VCaP (cell line): ENCODE data around the gene CHMP4B.
A peak's percentile ranks its signal among the peaks of the same experiment; 100 is the strongest.

ENCODE experiments used
- H3K27ac ChIP-seq: fragments of 450-650 bp; 2 replicates; pipeline ENCODE4 v1.5.1; 2017
- TF ChIP-seq, protein P1 (sequence below): fragments of 450-650 bp; conservative IDR thresholded peaks from 2 replicates; pipeline ENCODE4 v1.5.1; 2017; ENCODE audit warnings: mild to moderate bottlenecking, moderate library complexity

Gene CHMP4B

DNA sequence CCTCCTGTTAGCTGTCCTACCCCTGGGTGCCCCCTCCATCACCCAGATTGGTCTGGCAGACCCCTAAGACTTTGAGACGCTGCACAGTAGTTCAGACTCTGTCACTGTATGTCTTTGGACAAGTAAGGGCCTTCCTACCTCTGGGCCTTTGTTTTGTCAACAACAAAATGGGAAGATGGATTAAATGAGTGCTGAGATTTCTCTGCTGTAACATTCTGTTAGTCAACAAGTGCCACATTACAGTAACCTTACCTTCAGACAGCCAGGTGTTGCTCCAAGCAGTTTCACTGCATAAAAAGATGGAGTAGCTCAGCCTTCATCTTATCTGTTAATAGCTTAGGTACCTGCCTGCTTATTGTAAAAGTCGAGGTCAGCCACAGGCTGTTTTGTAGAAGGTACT lies 16.0 kb downstream of the CHMP4B start:
- TF ChIP-seq, protein P1, sequence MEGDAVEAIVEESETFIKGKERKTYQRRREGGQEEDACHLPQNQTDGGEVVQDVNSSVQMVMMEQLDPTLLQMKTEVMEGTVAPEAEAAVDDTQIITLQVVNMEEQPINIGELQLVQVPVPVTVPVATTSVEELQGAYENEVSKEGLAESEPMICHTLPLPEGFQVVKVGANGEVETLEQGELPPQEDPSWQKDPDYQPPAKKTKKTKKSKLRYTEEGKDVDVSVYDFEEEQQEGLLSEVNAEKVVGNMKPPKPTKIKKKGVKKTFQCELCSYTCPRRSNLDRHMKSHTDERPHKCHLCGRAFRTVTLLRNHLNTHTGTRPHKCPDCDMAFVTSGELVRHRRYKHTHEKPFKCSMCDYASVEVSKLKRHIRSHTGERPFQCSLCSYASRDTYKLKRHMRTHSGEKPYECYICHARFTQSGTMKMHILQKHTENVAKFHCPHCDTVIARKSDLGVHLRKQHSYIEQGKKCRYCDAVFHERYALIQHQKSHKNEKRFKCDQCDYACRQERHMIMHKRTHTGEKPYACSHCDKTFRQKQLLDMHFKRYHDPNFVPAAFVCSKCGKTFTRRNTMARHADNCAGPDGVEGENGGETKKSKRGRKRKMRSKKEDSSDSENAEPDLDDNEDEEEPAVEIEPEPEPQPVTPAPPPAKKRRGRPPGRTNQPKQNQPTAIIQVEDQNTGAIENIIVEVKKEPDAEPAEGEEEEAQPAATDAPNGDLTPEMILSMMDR, result no peak

GRCh38 chr20:33827634-33828325 lies 16.6 kb downstream of the CHMP4B start:
- TF ChIP-seq, protein P1, result no peak
- peak overlapping the region; percentile 86 for H3K27ac ChIP-seq

More for the DNA sequence above, 16.0 kb downstream of the CHMP4B start:
- peak overlapping the region; percentile 86 for H3K27ac ChIP-seq

DNA sequence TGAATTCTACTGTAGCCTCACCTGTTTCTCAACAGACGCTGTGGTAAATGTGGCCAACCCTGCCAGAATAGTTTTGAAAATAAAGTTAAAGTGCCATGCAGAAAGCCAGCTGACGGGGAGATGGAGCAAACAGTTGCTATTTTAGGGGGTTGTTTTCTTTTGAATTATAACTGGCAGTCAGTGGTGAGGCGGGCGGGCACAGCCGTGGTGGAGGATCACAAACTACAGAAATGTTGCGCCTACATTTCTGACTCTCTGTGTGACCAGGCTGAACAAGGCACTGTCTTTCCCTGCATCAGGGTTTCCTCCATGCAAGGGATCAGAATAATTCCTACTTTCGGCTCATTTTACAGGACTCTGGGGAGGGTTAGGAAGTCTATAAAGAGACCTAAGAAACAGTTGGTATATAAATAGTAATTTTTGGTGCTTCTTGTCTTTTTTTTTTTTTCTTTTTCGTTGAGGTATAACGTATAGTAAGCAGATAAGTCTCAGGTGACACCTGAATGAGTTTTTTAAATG lies 17.2 kb downstream of the CHMP4B start:
- peak overlapping the region; percentile 86 for H3K27ac ChIP-seq

GRCh38 chr20:33828967-33829560 lies 17.9 kb downstream of the CHMP4B start:
- TF ChIP-seq, protein P1, result no peak
- H3K27ac ChIP-seq, result peak overlapping the region; percentile 86

More for the DNA sequence above, 17.2 kb downstream of the CHMP4B start:
- TF ChIP-seq, protein P1, result no peak

GRCh38 chr20:33829636-33830035 lies 18.5 kb downstream of the CHMP4B start:
- H3K27ac ChIP-seq, result peak overlapping the region; percentile 86
- TF ChIP-seq, protein P1, result no peak

GRCh38 chr20:33830371-33830770 lies 19.2 kb downstream of the CHMP4B start:
- no peak overlapping the region for H3K27ac ChIP-seq
- TF ChIP-seq, protein P1, result no peak

DNA sequence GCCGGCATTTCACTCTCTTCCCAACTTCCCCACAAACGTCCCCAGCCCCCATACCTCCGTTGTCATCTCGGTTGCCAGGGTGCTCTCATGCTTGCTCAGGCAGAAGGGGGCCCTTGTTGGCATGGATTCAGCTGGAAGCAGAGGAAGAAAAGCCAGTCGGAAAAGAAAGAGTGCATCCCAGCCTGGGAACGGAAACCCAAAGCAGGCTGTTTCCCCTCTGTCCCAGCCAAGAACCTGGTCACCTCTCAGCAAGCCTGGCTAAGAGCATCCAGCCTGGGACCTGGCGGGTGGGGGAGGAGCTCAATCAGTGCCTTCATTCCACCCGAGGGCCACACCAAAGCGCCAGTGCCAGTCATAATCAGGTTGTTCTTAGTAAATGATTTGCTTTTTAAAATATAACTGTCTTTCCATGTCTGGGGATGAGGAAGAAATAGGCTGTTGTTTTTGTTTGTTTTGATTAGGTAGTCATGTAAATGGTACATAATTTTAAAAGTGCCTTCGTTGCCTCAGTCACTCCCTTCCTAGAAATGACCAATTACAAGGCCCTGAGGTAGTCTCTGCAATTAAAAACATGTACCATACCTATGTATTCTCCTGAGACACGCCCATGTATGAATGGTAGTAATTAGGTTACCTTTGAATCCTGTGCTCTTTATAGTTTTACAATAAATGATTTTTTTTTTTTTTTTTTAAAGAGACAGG lies 21.1 kb downstream of the CHMP4B start:
- H3K27ac ChIP-seq, result no peak overlapping the region
- TF ChIP-seq, protein P1, result no peak
